ENCODE results near the gene TSPAN33. TPM values are rescaled to one million over a fixed set of nuclear protein-coding genes. Genes with fewer than 3 reads are reported as not detected.

TSPAN33 gene
- total and polyA plus RNA-seq, 2 of the 13 experiments (the other 11 are each of a cell fraction or from before 2014, with no cell fraction given): 15.3 to 16.5 TPM

GRCh38 chr7:129218514-129219062 is 74.1 kb downstream of the TSPAN33 start (continued):
- TF ChIP-seq HMGXB4 (CRISPR knock-in tag; IDR thresholded peaks at IDR 0.05; ENCODE audit: borderline replicate concordance in 1 of 2, low read depth in 1 of 2): 0 out of 4 replicates have a peak, but pooled peaks of 1 of the 2 experiments have one; percentile 53
- 0 out of 2 replicates have a peak, but pooled peaks have one; percentile 32 for TF ChIP-seq KMT2A (CRISPR knock-in tag; IDR thresholded peaks at IDR 0.05)
- no peak for TF ChIP-seq EP300 (IDR thresholded peaks at IDR 0.05; ENCODE audit: low read depth in 2 of 2, low read length in 2 of 2)
- no peak for TF ChIP-seq EP300 (CRISPR knock-in tag; IDR thresholded peaks at IDR 0.05; ENCODE audit: borderline replicate concordance)
- TF ChIP-seq TFAP4 (IDR thresholded peaks at IDR 0.05; ENCODE audit: borderline replicate concordance, low read depth): peak; percentile 90
- no peak for TF ChIP-seq SAFB2 (CRISPR knock-in tag; IDR thresholded peaks at IDR 0.05; ENCODE audit: borderline replicate concordance, low read depth)
- TF ChIP-seq NR2C2 (CRISPR knock-in tag; IDR thresholded peaks at IDR 0.05; ENCODE audit: borderline replicate concordance): no peak
- TF ChIP-seq SSRP1 (CRISPR knock-in tag; IDR thresholded peaks at IDR 0.05): 0 out of 2 replicates have a peak, but pooled peaks have one; percentile 43
- TF ChIP-seq ERF (CRISPR knock-in tag; IDR thresholded peaks at IDR 0.05): peak; percentile 52; the same call in 1 of the 2 replicates
- no peak for TF ChIP-seq ZNF512 (CRISPR knock-in tag; IDR thresholded peaks at IDR 0.05)
- TF ChIP-seq ZNF768 (CRISPR knock-in tag; IDR thresholded peaks at IDR 0.05): peak; percentile 68
- no peak for TF ChIP-seq ZBTB38 (CRISPR knock-in tag; IDR thresholded peaks at IDR 0.05)
- TF ChIP-seq FOXP1 (IDR thresholded peaks at IDR 0.05): no peak
- TF ChIP-seq FOXP1 (CRISPR knock-in tag; IDR thresholded peaks at IDR 0.05): no peak
- TF ChIP-seq ZGPAT (CRISPR knock-in tag; IDR thresholded peaks at IDR 0.05): peak; percentile 24; the same call in 1 of the 2 replicates
- TF ChIP-seq DMAP1 (CRISPR knock-in tag; IDR thresholded peaks at IDR 0.05): no peak
- no peak for TF ChIP-seq ATF6 (CRISPR knock-in tag; conservative IDR thresholded peaks at IDR 0.05)
- 0 out of 2 replicates have a peak, but pooled peaks have one; percentile 27 for TF ChIP-seq HBP1 (CRISPR knock-in tag; IDR thresholded peaks at IDR 0.05; ENCODE audit: low read depth)

Measured in HepG2 (cell line).